RKO (cell line): ENCODE data around the gene PDE2A.

Experiments
- DNase-seq: peaks from one replicate; pipeline ENCODE4 v3.0.0-alpha.2; 2016; ENCODE audit warnings: low spot score

PDE2A gene

DNA sequence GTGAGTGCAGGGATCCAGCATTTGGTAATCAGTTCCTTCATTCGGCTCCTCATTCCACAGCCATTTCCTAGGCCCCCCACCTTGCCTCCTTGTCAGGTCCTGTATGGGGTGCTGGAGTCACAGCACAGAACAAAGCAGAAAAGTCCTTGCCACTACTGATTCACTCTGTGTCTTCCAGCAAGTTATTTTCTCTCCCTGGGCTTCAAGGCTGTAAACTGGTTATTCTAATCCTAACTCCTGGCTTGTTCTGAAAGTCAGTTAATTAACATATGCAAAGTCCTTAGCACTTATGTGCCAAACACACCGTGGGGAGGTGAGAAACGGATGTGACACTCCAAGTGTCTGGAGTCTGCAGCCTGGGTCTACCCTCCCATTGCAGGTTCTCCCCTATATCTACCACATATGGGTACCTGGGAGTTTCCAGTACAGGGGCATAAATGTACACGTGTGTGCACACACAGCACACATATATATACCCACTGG, 30.6 kb upstream of the PDE2A start:
- no peak for DNase-seq

DNA sequence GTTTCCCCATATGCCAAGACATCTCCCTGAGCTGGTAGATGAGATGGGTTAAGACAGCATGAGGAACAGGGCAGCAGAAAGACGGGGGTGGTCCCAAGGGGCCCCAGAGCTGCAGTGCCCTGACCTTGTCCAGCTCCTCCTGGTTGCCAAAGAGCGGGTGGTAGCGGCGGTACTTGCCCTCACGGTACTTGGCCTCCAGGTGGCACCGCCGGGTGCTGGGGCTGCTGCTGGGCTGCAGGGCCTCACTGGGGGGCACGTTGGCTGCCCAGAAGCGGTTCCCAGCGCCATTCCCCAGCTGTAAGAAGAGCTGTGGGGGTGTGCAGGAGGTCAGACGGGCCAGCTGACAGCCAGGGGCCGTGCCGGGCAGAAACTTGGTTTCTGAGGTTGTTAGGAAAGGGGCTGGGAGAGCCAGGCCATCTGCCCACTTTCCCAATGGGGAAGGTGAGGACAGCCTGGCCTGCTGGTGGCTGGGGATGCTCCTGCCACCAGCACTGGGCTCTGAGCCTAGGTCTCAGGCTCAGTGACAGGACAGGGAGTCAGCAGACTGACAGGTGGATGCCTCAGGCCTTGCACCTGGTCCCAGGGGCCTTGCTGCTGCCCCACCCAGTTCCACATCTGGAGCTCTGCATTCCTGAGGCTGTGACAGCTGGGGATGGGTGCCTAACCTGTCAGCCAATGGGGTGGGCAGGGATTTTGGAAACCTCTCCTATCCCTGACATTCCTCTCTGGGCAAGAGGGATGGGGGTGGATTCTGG, 30.0 kb upstream of the PDE2A start:
- no peak for DNase-seq

DNA sequence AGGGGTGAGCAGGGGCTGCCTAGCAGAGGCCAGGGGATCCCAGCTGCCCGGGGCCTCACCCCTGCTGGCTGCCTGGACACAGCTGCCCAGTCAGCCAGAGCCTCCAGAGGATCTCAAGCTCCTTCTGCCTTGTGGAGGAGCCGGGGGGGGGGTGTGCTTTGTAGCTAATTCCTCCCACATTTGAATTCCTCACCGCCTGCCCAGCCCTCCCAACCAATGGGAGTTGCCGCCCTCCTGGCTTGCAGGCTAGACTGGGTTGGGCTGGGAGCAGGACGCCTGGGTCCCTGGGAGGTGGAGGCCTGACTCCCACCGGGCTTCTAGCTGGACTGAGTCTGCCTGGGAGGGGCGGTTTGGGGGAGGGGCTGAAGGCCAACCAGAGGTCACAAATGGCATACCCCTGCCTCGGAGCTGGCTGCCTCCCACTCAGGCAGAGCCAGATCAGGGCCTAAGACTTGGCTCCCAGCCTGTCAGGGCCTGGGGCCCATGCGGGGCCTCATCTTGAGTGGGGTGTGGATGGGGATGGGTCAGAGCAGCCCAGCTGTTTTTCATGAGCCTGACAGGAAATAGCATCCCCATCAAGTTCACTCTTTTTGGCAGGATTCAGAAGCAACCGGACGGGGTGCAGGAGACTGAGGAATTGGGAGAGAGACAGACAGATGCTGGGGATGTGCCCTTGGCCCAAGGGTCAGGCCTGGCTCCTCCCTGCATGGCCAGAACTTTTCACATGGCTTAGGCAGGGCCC, 29.2 kb upstream of the PDE2A start:
- DNase-seq, result no peak

DNA sequence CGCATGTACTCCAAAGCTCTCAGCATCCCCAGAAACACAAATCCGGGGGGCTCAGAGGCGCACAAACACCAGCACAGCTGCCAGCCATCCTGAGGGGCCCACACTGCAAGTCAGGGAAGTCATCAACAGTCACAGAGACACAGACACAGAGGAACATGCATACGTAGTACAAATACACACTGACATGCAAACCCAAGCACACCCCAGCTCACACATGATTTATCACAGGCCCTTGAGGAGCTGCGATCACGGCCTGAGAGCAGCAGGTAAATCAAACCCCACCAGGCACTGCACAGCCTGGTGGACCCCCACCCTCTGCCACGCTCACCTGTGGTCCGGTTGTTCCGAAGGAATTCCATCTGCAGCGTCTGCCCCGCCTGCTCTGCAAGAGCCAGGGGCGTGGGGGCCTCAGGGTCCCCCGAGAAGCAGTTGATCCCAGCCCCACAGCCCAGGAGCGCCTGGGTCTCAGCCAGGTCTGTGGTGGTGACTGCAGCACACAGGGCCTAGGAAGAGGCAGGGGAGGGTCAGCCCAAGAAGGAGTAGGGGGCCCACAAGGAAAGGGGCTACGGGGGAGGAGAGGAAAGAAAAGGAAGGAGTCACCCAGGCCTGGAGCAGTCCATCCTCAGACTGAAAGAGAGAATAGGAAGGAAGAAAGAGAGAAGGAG, 28.5 kb upstream of the PDE2A start:
- no peak for DNase-seq

DNA sequence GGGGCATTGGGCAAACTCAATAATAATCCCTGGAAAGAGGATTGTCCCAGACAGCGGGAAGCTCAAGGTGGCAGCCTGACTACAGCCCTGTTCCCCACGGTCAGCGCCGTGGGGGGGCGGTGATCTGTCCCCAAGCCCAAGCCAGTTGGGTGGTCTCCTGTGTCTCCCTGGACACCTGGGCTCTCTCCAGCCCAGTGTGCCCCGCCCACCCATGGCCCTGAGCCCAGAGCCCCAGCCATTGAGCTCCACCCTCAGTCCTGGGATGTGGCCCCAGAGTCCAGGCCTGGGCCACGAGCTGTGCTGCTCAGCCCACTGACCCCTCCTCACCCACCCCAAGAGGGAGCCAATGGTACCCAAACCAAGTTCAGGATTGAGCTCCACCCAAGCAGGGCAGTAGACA, 27.9 kb upstream of the PDE2A start:
- DNase-seq, result no peak

DNA sequence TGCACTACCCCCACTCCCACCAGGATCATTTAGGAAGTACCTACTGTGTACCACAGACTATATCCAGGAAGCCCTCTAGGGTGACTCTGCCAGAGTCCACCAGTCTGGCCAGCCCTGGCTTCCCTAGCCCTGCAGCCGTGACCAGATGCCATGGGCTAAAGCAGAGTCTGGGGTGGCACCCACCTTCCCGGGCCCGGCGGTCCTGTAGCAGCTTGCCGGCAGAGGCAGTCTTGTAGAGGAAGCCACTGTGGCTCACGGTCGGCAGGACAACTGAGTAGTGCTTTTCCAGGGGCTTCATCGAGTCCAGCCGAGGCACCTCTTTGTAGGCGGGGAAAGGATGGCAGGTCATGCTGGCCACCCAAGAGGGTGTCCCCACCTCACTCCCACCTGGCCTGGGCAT, 27.2 kb upstream of the PDE2A start:
- DNase-seq, result no peak

DNA sequence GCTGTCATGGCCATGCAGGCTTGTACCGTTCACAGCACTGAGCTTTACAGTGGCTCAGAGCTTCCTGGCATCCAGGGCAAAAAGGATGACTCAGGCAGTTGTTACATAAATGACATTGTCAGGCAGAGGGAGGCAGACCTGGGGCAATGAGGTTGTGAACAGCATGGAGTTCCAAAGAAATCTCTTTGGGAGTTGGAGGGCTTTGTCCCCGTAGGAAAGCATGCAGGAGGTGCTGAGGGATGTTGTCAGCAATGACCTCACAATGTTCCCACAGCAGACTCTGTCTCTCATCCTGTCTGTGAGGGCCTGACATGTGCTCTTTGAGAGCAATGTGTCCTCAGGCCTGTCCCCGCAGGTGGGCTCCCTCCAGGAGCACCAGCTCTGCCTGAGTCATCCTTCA, 25.9 kb upstream of the PDE2A start:
- peak; percentile 35 for DNase-seq

DNA sequence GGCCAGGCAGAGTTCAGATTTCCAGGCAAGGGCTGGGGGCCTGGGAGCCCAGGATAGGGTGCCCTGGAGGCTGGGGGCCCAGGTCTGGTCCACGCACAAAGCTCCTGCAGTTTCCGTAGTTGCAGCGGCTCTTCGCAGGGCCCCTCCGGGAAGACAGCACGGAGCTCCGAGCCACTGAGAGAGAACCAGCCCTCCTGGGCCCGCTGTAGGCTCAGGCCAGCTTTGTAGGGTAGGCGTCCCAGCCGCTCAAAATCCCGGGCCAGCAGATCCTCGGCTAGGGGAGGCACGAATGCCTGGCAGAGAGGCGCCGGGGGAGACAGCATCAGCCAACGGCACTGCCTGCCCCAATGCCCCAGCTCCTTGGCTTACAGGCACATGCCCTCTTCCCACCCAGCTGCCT, 23.6 kb upstream of the PDE2A start:
- no peak for DNase-seq

DNA sequence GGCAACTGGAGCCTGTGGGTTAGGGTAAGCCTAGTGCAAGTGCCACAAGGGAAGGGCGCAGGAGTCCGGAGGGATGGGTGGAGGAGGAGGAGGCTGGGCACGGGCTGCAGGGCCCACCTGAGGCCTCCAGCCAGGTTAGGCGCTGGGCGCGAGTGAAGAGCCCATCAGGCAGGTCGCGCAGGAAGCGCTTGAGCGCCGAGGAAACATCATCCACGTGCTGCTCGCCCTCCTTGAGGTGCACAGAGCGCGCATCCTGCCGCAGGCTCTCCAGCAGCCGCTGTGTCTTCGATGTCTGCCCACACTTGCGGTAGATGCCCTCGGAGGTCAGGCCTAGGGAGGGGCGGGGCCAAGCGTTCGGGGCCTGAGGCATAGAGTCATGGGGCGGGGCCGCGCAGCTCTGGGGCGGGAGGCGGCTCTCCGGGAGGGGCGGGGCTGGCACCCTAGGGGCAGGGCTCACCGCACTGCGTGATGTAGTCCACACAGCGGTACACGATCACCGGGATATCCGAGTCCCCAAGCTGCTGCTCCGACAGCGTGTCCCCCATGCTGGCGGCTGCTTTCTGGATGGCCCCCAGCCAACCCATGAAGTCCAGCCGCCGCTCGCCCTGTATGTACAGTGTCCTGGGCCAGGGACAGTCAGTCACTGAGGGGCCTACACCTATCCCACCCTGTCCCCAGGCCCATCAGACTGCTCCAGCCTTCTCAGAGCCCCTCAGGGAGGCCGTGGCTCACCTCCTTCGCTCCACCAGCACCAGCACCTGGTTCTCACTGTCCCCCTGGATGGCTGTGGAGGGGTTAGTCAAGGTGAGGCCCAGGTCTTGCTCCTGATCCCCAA, 22.9 kb upstream of the PDE2A start:
- no peak for DNase-seq

DNA sequence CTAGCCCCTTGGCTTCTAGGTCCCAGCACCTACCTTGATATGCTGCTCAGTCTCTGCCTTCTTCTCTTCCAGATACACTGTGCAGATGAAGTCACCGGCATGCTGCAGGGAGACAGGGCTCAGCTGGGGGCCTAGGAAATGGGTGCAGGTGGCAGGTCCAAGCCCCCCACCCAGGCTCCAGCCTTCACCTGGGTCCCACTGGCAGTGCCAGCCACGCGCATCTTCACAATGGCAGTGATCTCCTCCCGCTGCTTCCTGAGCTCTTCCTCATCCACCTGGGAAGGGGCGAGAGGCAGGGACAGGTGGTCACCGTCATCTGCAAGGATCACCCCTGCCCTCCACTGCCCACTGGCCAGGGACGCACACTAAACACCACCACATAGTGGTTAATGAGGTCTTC, 21.1 kb upstream of the PDE2A start:
- no peak for DNase-seq

DNA sequence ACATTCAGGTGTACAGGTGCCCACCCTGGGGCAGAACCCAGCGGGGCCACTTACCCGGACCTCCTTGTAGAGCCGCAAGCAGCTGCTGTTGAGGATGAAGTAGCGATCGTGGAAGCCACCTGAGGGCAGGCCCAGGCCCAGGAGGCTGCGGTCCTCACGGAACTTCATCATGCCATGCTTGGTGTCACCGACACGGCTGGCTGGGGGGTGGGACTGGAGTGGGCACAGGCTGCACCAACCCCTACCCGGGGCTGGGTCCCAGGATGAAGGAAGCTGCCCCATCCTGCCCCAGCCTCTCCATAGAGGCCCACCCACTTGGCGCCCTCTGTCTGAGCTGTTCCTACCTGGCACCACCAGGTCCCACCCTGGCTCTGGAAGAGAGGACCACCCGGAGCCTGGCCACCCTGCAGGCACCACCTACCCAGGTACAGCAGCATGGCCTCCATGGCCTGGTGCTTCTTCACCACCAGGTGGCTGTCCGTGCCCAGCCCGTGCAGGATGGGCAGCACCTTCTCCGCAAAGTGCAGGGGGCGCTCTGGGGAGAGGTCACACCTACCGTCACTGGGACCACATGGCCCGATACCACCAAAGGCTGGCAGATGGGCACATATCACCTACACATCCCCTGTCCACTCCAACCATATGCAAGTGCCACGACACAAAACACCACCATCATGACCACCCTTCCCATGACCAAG, 19.2 kb upstream of the PDE2A start:
- no peak for DNase-seq

DNA sequence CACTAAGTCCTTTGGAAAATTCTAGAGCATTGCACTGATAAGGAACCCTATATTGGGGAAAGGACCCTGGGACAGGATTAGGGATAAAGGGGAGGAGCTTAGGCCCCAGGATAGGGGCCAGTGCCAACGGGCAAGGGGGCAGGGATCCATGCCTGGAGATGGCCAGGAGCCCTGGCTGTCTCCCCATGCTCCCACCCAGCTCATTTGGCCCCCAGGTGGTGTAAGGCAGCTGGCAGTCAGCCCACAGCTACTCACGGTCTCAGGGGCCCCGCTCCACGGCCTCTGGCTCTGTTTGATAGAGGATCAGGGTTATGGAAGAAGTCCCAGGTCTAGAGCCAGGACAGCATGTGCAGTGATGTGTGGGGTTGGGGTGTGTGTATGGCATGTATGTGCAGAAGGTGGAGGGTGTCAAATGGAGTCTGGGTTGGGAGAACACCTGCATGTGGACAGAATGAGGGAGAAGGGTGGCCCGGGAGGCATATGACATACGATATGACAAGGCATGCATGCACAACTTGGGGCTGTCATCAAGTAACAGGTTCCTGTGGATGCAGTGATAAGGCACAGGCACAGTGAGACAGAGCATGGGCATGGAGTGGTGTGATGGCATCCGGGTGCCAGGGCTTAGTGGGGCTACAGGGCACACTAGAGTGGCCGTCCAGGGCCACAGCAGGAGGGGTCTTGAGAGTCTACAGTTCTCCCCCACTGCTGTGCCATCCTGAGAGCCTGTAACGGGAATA, 18.4 kb upstream of the PDE2A start:
- DNase-seq, result no peak

DNA sequence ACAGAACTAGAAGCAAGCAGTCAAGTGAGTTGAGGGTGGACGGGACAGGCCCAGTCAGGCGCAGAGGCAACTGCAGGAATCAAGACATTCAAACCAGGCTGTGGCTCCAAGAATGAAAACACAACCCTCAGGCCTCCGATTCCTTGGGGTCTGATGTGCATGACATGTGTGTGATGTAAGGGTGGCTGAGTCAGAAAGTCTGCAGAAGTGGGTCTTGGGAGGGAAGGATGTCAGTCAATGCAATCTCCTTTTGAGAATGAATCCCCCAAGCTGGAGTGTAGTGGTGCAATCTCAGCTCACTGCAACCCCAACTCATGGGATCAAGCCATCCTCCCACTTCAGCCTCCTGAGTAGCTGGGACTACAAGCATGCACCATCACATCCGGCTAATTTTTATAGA, 15.9 kb upstream of the PDE2A start:
- no peak for DNase-seq

DNA sequence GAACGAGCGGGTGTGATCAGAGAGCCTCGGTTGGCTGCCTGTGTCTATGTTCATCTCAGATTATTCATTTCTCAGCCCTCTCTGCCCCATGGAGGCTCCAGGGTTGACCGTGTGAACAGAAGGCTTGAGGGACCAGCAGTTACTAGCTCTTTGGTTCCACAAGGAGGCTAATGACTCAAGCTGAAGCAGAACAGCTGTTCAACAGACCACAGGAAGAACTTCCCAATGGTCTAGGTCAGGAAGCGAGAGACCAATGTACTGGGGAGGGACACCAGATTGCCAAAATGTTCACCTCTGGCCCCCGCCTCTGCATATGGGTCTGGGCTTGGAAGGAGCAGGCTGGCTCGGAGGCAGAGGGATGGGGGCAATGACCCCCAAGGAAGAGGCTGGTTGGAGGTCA, 14.7 kb upstream of the PDE2A start:
- no peak for DNase-seq

DNA sequence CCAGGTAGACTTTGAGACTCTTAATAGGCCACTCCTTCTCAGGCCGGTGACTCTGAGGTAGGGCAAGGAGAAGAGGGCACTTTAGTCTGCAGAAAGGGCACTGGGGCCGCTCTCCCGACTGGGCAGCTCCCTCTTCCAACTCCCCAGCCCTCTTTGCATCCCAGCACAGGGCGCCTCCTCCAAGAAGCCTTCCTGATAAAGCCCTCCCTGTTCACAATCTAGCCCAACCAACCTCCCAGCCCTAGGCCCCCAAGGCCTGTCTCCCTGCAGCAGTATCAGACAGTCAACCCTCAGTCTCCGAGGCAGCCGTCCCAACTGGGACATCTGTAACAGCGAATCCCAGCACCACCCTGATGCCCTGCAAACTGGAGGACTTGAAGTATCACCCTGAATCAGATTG, 14.3 kb upstream of the PDE2A start:
- no peak for DNase-seq

DNA sequence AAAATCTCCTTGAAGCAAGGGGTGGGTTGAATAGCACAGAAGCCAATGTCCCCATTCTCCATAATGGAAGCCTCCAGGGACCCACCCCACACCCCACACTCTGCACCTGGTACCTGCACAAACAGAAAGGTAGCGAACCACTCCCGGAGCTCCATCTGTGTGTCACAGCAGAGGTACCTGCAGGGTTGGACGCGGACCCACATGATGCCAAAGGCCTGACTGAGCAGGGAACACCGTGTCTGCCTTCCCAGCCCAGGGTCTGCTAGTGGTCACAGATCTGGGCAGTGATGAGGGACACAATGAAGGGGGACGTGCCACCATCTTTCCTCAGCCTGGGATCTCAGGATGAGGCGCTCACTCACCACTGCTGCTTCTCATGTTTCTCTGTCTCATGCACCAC, 13.1 kb upstream of the PDE2A start:
- DNase-seq, result no peak

DNA sequence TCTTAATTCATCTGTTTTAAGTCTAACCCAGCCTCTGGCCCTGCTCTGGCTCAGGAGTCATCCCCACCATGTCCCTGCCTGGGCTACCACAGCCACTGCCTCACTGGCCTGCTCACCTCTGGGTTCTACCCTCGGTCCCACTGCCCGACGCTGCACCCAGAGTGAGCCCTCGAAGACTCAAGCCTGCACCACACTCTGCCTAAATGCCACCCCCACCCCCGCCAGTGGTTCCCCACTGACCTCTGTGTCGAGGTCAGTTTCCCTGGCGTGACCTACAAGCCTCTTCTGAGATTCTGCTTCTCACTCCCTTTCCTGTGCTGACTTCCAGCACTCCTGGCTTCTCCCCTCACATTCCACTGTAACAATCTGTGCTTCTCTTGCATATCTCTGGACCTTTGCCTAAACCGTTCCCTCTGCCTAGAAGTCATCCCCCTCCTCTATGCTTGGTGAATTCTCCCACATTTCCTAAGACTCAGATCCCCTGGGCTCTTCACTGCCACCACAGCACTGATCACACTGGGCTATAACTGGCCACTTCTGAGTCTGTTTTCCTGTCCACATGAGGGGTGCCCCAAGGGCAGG, 12.5 kb upstream of the PDE2A start:
- no peak for DNase-seq

DNA sequence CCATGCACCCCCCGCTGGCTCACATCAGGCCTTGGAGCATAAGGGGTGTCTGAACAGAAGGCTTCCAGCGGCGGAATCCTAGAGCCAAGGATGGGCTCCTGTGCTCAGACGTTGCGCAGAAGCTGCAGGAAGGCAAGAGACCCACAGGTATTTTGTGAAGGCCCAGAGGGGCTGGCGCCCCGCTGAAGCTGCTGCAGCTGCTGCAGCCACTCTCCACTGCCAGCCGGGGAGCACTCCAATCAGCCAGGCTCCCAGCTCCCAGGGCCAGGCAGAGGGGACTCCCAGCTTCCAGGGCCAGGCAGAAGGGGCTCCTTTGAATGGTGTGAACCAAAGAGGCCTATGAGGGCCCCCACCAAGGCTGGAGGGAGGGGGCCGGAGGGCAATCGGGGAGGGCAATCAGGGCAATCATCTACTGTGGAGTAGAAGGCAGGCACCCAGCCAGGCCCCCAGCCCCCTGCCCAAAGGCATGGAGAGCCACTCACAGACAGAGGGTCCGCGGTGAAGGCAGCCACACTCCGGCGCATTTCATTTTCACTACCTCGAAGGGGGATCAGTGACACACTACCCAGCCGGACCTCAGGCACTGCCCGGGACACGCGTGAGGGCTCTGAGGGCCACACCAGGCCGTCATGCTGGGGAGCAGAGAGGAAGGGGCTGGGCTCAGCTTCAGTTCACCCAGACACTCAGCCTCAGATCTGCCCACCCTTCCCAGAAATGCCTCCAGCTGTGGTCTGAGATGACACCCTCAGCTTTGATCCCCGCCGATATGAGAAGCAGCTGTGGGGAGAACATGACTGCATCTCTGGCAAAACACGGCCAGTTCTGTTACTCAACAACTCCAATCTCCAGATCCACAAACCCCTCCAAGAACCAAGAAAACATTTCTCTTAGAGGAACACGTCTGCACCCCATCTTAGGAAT, 11.6 kb upstream of the PDE2A start:
- DNase-seq, result no peak

DNA sequence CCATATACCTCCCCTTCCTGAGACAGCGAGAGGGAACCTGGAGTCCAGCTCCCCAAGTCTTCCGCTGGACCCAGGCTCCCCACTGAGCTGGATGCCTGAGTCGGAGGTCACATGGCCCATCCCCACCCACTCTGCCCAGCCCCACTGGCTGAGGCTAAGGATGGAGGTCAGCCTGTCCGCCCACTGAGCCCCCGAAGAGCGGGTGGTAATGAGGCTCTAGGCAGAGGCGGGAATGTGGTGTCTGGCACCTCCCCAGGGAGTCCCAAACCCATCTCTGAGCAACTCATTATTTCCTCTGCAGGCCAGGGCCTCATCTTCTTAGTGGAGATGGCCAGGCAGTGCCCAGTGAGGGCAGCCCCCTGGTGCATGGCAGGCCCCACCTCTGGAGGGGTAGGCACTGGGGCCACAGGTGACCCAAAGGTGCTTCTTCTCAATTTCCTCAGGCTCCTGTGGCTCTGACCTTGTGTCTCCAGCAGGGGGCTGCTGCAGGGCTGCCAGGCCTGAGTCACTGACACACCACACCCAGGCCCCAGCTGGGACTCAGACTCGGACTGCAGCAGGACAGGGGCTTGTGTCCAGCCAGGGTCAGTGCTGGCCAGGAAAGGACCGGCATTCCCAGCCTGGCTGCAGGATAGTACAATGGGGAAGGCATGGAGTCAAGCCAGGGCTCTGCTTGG, 10.2 kb upstream of the PDE2A start:
- DNase-seq, result peak; percentile 78
